HCT116 (cell line): ENCODE data around the gene TATDN2. TPM values are rescaled to one million over a fixed set of nuclear protein-coding genes. Genes with fewer than 3 reads are reported as not detected.
A peak's percentile ranks its signal among the peaks of the same experiment; 100 is the strongest.

ENCODE experiments used
- ATAC-seq: fragments of 200-7000 bp; cut with Tn5 transposase; 2 replicates; pipeline ENCODE4 v1.9.1; 2020; ENCODE audit warnings: mild to moderate bottlenecking, moderate library complexity
- BruUV-seq: library from RNA; stranded (reverse); fragments of 400-500 nt; replicated peaks from 2 replicates; lab custom pipeline; 2021; lab: Mats Ljungman, UMichigan
- CTCF ChIA-PET: fragments of 300-600 bp; sonication (Branson Sonifier 250); formaldehyde crosslinking; loops from one replicate; lab custom pipeline; 2021; ENCODE audit warnings: antibody characterized with exemption; lab: Charles Lee
- POLR2A ChIA-PET: fragments of 300-600, 350-600 bp; sonication (Branson Sonifier 250); formaldehyde crosslinking; loops from one replicate; lab custom pipeline; 2021; ENCODE audit warnings: antibody characterized with exemption; lab: Charles Lee
- RAD21 ChIA-PET, 2 experiments: fragments of 300-600 bp; sonication (Branson Sonifier 250); formaldehyde crosslinking; loops; one replicate each; lab custom pipeline; 2023; ENCODE audit warnings: low total read pairs in 2 of 2; ENCODE audit not compliant: uncharacterized antibody in 2 of 2, unreplicated experiment in 2 of 2, low non-redundant PET in 1 of 2; lab: Charles Lee
- DNase-seq: peaks from one replicate; pipeline ENCODE4 v3.0.0-alpha.2; 2010; ENCODE audit warnings: low read depth, low spot score
- H2AFZ ChIP-seq: fragments of 200-600 bp; shearing (Covaris generic), sonication (generic); 2 replicates; pipeline ENCODE4 v1.6.1; 2017; ENCODE audit warnings: low read depth, mixed run types, mixed read lengths, antibody characterized with exemption, low read length; ENCODE audit not compliant: poor library complexity, severe bottlenecking
- H3K27ac ChIP-seq: 2 replicates; pipeline ENCODE4 v1.5.1; 2012; ENCODE audit warnings: low read depth, low read length
- H3K27me3 ChIP-seq: fragments of 200-600 bp; sonication (generic); 2 replicates; pipeline ENCODE4 v1.6.1; 2016; ENCODE audit warnings: mixed run types, low read length, mixed read lengths; ENCODE audit not compliant: insufficient read depth
- H3K36me3 ChIP-seq, 2 experiments: fragments of 200-500 bp in 1 of 2; fragments of 200-600 bp in 1 of 2; sonication (Bioruptor generic) in 1 of 2; sonication (generic) in 1 of 2; 2 replicates each; pipeline versions ENCODE4 v1.5.1 to v1.6.1; 2014 to 2016; ENCODE audit warnings: low read length in 2 of 2, inconsistent platforms in 1 of 2, mixed read lengths in 1 of 2, mixed run types in 1 of 2; ENCODE audit not compliant: insufficient read depth in 2 of 2, control insufficient read depth in 1 of 2
- H3K4me1 ChIP-seq, 2 experiments: fragments of 200-600 bp in 1 of 2; sonication (generic) in 1 of 2; 2 replicates each; pipeline versions ENCODE4 v1.5.1 to v1.6.1; 2012 to 2017; ENCODE audit warnings: low read length in 2 of 2, inconsistent platforms in 1 of 2, mild to moderate bottlenecking in 1 of 2, mixed read lengths in 1 of 2, mixed run types in 1 of 2, moderate library complexity in 1 of 2; ENCODE audit not compliant: insufficient read depth in 2 of 2, control insufficient read depth in 1 of 2
- H3K4me2 ChIP-seq: fragments of 200-600 bp; sonication (generic); 2 replicates; pipeline ENCODE4 v1.6.1; 2017; ENCODE audit warnings: mixed run types, low read length, mixed read lengths
- H3K4me3 ChIP-seq, 2 experiments: fragments of 200-600 bp in 1 of 2; sonication (generic) in 1 of 2; replicated peaks in 1 of 2; 2 replicates each; pipeline ENCODE4 v1.5.1; 2011 to 2016; ENCODE audit warnings: low read length in 2 of 2, control low read depth in 1 of 2, low read depth in 1 of 2, mild to moderate bottlenecking in 1 of 2, mixed read lengths in 1 of 2, mixed run types in 1 of 2
- H3K79me2 ChIP-seq: fragments of 200-600 bp; sonication (generic); 2 replicates; pipeline ENCODE4 v1.6.1; 2017; ENCODE audit warnings: mild to moderate bottlenecking, mixed run types, low read length, moderate library complexity, mixed read lengths; ENCODE audit not compliant: insufficient read depth
- H3K9ac ChIP-seq: fragments of 200-600 bp; sonication (generic); 2 replicates; pipeline ENCODE4 v1.6.1; 2016; ENCODE audit warnings: low read length, mixed read lengths
- H3K9me2 ChIP-seq: fragments of 200-600 bp; sonication (generic), shearing (Covaris generic); 2 replicates; pipeline ENCODE4 v1.6.1; 2017; ENCODE audit warnings: mixed run types, mild to moderate bottlenecking, moderate library complexity; ENCODE audit not compliant: insufficient read depth
- H3K9me3 ChIP-seq, 2 experiments: fragments of 200-500 bp in 1 of 2; fragments of 200-600 bp in 1 of 2; sonication (Bioruptor generic) in 1 of 2; sonication (generic) in 1 of 2; 2 replicates each; pipeline ENCODE4 v1.6.1; 2014 to 2017; ENCODE audit warnings: low read length in 2 of 2, mixed read lengths in 2 of 2, inconsistent platforms in 1 of 2, low read depth in 1 of 2, mild to moderate bottlenecking in 1 of 2, mixed run types in 1 of 2, moderate library complexity in 1 of 2; ENCODE audit not compliant: control insufficient read depth in 1 of 2, insufficient read depth in 1 of 2
- H4K20me1 ChIP-seq: fragments of 200-600 bp; sonication (generic), shearing (Covaris generic); 2 replicates; pipeline ENCODE4 v1.6.1; 2017; ENCODE audit warnings: mixed run types, mild to moderate bottlenecking, moderate library complexity; ENCODE audit not compliant: insufficient read depth
- CBX3 ChIP-seq: IDR thresholded peaks from 2 replicates; pipeline ENCODE4 v1.6.1; 2012; ENCODE audit warnings: low read depth
- CEBPB ChIP-seq: IDR thresholded peaks from 2 replicates; pipeline ENCODE4 v1.6.1; 2012; ENCODE audit warnings: low read depth
- EGR1 ChIP-seq: IDR thresholded peaks from 2 replicates; pipeline ENCODE4 v1.6.1; 2012; ENCODE audit warnings: low read depth
- EZH2phosphoT487 ChIP-seq: fragments of 200-600 bp; IDR thresholded peaks from 2 replicates; pipeline ENCODE4 v1.6.1; 2018; ENCODE audit warnings: antibody characterized with exemption, borderline replicate concordance
- FOSL1 ChIP-seq: IDR thresholded peaks from 2 replicates; pipeline ENCODE4 v1.6.1; 2012; ENCODE audit warnings: low read depth
- POLR2A ChIP-seq: IDR thresholded peaks from 2 replicates; pipeline ENCODE4 v1.7.0; 2011; ENCODE audit warnings: borderline replicate concordance; ENCODE audit not compliant: insufficient read depth, insufficient read length; ENCODE audit errors: extremely low read depth
- POLR2AphosphoS5 ChIP-seq: IDR thresholded peaks from 2 replicates; pipeline ENCODE4 v1.6.1; 2011; ENCODE audit warnings: mild to moderate bottlenecking, low read depth, low read length, moderate library complexity
- SIN3A ChIP-seq: IDR thresholded peaks from 2 replicates; pipeline ENCODE4 v1.6.1; 2012; ENCODE audit warnings: low read depth
- SP1 ChIP-seq: IDR thresholded peaks from 2 replicates; pipeline ENCODE4 v1.6.1; 2012; ENCODE audit warnings: low read depth
- SRF ChIP-seq: IDR thresholded peaks from 2 replicates; pipeline ENCODE4 v1.6.1; 2012; ENCODE audit warnings: low read depth
- TCF7L2 ChIP-seq: IDR thresholded peaks from 2 replicates; pipeline ENCODE4 v1.7.0; 2011; ENCODE audit warnings: borderline replicate concordance, inconsistent platforms; ENCODE audit not compliant: insufficient read depth, insufficient read length; ENCODE audit errors: extremely low read depth
- YY1 ChIP-seq: IDR thresholded peaks from 2 replicates; pipeline ENCODE4 v1.6.1; 2011; ENCODE audit warnings: low read length, low read depth, moderate library complexity, mild to moderate bottlenecking; ENCODE audit not compliant: insufficient replicate concordance; ENCODE audit errors: extremely low read depth
- ZFX ChIP-seq: fragments of 450-650 bp; IDR thresholded peaks from 2 replicates; pipeline ENCODE4 v1.6.1; 2017
- ZNF274 ChIP-seq: fragments of 200-500 bp; sonication (Bioruptor generic); IDR thresholded peaks from 2 replicates; pipeline ENCODE4 v1.6.1; 2014; ENCODE audit warnings: mild to moderate bottlenecking, low read depth, low read length, inconsistent platforms
- intact Hi-C: fragments of 100-400 bp; cut with micrococcal nuclease; formaldehyde crosslinking; loops from 2 replicates; pipeline ENCODE4 v1.10.0; 2022
- total RNA-seq: library from RNA; stranded (reverse); gene quantifications from one replicate; pipeline ENCODE4 v1.2.1, GENCODE V29; 2021; ENCODE audit not compliant: unreplicated experiment
- TF ChIP-seq, protein P1 (sequence below): IDR thresholded peaks from 2 replicates; pipeline ENCODE4 v1.6.1; 2012
- TF ChIP-seq, protein P2 (sequence below), 3 experiments: fragments of 200-600 bp in 1 of 3; sonication (generic) in 1 of 3; IDR thresholded peaks in 2 of 3; conservative IDR thresholded peaks in 1 of 3; 2 replicates each; pipeline ENCODE4 v1.5.1; 2012 to 2017; ENCODE audit warnings: low read depth in 2 of 3, low read length in 2 of 3, antibody characterized with exemption in 1 of 3, borderline replicate concordance in 1 of 3, control low read depth in 1 of 3, mild to moderate bottlenecking in 1 of 3, mixed read lengths in 1 of 3, mixed run types in 1 of 3, moderate library complexity in 1 of 3; ENCODE audit not compliant: insufficient read depth in 1 of 3
- TF ChIP-seq, protein P3 (sequence below): IDR thresholded peaks from 2 replicates; pipeline ENCODE4 v1.6.1; 2012

TATDN2 gene
- total RNA-seq, 1 experiment from 2014 or later, result 26.8 TPM

- intact Hi-C loops, result no loop called here
- no peak overlapping the region for H3K27ac ChIP-seq
- no peak for ATAC-seq
- no peak overlapping the region for H2AFZ ChIP-seq
- ChIA-PET RAD21 (no interaction called here), POLR2A (no interaction called here), CTCF (no interaction called here)
- peaks cover 6 to 23% of the 10 kb centered on the region in 2 experiments; a peak in 2 of 4 replicates for H3K9me3 ChIP-seq
- H3K4me2 ChIP-seq, result no peak overlapping the region
- no peak overlapping the region for H3K9ac ChIP-seq
- H3K79me2 ChIP-seq, result peaks cover 17% of the 10 kb centered on the region
- H3K9me2 ChIP-seq, result no peaks in the 10 kb centered on the region
- BruUV-seq, result no TSS peak
- 0 out of 4 replicates have a peak, but pooled peaks cover 0 to 7% of the 10 kb centered on the region in 2 experiments for H3K36me3 ChIP-seq
- TF ChIP-seq CBX3, result peak; percentile 97
- TF ChIP-seq, protein P1, sequence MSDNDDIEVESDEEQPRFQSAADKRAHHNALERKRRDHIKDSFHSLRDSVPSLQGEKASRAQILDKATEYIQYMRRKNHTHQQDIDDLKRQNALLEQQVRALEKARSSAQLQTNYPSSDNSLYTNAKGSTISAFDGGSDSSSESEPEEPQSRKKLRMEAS, result no peak
- no peak for TF ChIP-seq POLR2AphosphoS5
- TF ChIP-seq TCF7L2, result no peak
- TF ChIP-seq FOSL1, result no peak
- TF ChIP-seq SRF, result no peak
- no peak overlapping the region for H3K4me3 ChIP-seq
- H3K4me1 ChIP-seq, result peaks cover 6 to 17% of the 10 kb centered on the region in 2 experiments; a peak in 3 of 4 replicates
- H3K27me3 ChIP-seq, result no peaks in the 10 kb centered on the region
- H4K20me1 ChIP-seq, result no peaks in the 10 kb centered on the region
- DNase-seq, result no peak
Observed at GRCh38 chr3:10245081-10245712, 3.1 kb upstream of the TATDN2 start.

GRCh38 chr3:10247679-10248183 is 528 bp upstream of the TATDN2 start:
- peaks cover 6 to 23% of the 10 kb centered on the region in 2 experiments; a peak in 2 of 4 replicates for H3K9me3 ChIP-seq
- DNase-seq (no peak), ATAC-seq (no peak)
- intact Hi-C loops, result no loop called here
- no peaks in the 10 kb centered on the region for H4K20me1 ChIP-seq
- ChIA-PET RAD21 (no interaction called here), POLR2A (interaction anchor here (0.6 to 1.2 kb wide), 8 partner anchors 10 to 172 kb away, joined by 3 to 5 read pairs (median 4); no protein-coding TSS in a partner anchor), CTCF (interaction anchor here (0.7 to 1.3 kb wide), 2 partner anchors 16 to 192 kb away, joined by 3 to 14 read pairs; no protein-coding TSS in a partner anchor)
- BruUV-seq, result no TSS peak
- H3K9me2 ChIP-seq, result no peaks in the 10 kb centered on the region
- peak overlapping the region; percentile 76 for H3K27ac ChIP-seq
- H3K4me2 ChIP-seq, result peak overlapping the region; percentile 91
- H3K36me3 ChIP-seq, result peaks cover 0 to 19% of the 10 kb centered on the region in 2 experiments; a peak in 1 of 4 replicates
- 0 out of 4 replicates have a peak overlapping the region, but pooled peaks of 1 of the 2 experiments have one; percentile 84 for H3K4me3 ChIP-seq
- peak overlapping the region; percentile 74 for H2AFZ ChIP-seq
- H3K27me3 ChIP-seq, result no peaks in the 10 kb centered on the region
- peaks cover 6 to 20% of the 10 kb centered on the region in 2 experiments; a peak in 3 of 4 replicates for H3K4me1 ChIP-seq
- no peak overlapping the region for H3K9ac ChIP-seq
- peaks cover 37% of the 10 kb centered on the region for H3K79me2 ChIP-seq
- TF ChIP-seq EZH2phosphoT487, result no peak
- TF ChIP-seq CEBPB, result no peak
- no peak for TF ChIP-seq TCF7L2
- no peak for TF ChIP-seq POLR2A
- no peak for TF ChIP-seq SP1
- TF ChIP-seq SRF, result no peak
- TF ChIP-seq, protein P1, result no peak
- TF ChIP-seq, protein P2, sequence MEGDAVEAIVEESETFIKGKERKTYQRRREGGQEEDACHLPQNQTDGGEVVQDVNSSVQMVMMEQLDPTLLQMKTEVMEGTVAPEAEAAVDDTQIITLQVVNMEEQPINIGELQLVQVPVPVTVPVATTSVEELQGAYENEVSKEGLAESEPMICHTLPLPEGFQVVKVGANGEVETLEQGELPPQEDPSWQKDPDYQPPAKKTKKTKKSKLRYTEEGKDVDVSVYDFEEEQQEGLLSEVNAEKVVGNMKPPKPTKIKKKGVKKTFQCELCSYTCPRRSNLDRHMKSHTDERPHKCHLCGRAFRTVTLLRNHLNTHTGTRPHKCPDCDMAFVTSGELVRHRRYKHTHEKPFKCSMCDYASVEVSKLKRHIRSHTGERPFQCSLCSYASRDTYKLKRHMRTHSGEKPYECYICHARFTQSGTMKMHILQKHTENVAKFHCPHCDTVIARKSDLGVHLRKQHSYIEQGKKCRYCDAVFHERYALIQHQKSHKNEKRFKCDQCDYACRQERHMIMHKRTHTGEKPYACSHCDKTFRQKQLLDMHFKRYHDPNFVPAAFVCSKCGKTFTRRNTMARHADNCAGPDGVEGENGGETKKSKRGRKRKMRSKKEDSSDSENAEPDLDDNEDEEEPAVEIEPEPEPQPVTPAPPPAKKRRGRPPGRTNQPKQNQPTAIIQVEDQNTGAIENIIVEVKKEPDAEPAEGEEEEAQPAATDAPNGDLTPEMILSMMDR (IDR thresholded peaks at IDR 0.05 in 2 of 3, conservative IDR thresholded peaks at IDR 0.05 in 1 of 3; ENCODE audit: borderline replicate concordance in 1 of 3, insufficient read depth in 1 of 3, low read depth in 2 of 3, low read length in 2 of 3), result no peak
- TF ChIP-seq EGR1, result no peak
- TF ChIP-seq, protein P3, sequence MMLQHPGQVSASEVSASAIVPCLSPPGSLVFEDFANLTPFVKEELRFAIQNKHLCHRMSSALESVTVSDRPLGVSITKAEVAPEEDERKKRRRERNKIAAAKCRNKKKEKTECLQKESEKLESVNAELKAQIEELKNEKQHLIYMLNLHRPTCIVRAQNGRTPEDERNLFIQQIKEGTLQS, result no peak
- no peak for TF ChIP-seq ZNF274
- TF ChIP-seq CBX3, result no peak
- TF ChIP-seq YY1, result no peak
- no peak for TF ChIP-seq ZFX
- no peak for TF ChIP-seq SIN3A
